Skeletal muscle satellite cell (primary cell): ENCODE measurements around the gene BSND.

Experiments
- H3K27me3 ChIP-seq: 2 replicates; pipeline ENCODE4 v1.7.0; 2013; ENCODE audit warnings: low read length; ENCODE audit not compliant: control insufficient read depth, insufficient read depth
- H3K36me3 ChIP-seq: 2 replicates; pipeline ENCODE4 v1.7.0; 2013; ENCODE audit warnings: mild to moderate bottlenecking, control low read depth, low read length; ENCODE audit not compliant: insufficient read depth
- H3K4me1 ChIP-seq: 2 replicates; pipeline ENCODE4 v1.7.0; 2013; ENCODE audit warnings: low read length; ENCODE audit not compliant: control insufficient read depth, insufficient read depth
- H3K4me2 ChIP-seq: 2 replicates; pipeline ENCODE4 v1.7.0; 2013; ENCODE audit warnings: mild to moderate bottlenecking, low read length
- H3K4me3 ChIP-seq: 2 replicates; pipeline ENCODE4 v1.7.0; 2013; ENCODE audit warnings: low read length
- H3K9ac ChIP-seq: 2 replicates; pipeline ENCODE4 v1.7.0; 2013; ENCODE audit warnings: mild to moderate bottlenecking, low read depth, low read length, moderate library complexity
- H3K9me3 ChIP-seq: replicated peaks from 2 replicates; pipeline ENCODE4 v1.7.0; 2013; ENCODE audit warnings: mild to moderate bottlenecking, control low read depth, low read length

Gene BSND

DNA sequence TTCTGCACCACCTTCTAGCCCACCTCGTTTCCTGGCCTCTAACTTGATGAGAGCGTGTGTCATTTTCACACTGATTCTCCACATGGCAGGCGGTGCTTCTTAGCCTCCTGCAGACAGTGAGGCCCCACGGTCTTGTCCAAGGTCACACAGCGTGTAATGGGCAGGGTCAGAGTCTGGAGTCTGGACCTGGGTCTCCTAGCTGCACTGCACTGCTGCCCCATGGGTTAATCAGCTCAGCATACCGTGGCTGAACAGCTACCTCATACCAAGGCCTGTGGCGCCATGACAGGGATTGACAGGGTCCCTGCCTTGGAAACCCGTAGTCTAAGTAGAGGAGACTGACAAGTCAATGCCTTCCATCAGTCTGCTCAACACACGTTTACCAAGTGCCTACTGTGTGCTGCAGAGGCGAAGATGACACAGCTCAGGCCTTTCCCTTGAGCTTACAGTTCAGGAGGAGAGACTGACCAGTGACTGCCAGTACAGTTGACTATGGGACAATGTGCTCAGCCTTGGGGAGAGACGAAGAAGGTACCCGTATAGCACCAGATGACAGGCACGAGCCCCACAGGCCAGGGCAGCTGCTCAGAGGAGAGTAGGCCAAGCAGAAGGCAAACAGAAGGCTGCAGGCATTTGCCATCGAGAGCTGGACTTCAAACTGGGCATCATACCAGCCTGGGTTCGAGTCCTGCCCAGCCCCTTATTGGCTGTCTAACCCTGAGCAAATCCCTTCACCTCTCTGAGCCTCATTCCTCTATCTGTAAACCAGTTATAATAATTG, 46.1 kb downstream of the BSND start:
- H3K4me2 ChIP-seq = no peak overlapping the region
- peaks cover 59% of the 10 kb centered on the region for H3K27me3 ChIP-seq
- no peaks in the 10 kb centered on the region for H3K9me3 ChIP-seq
- no peak overlapping the region for H3K9ac ChIP-seq
- H3K4me3 ChIP-seq = no peak overlapping the region
- H3K36me3 ChIP-seq = no peaks in the 10 kb centered on the region
- peaks cover 2% of the 10 kb centered on the region for H3K4me1 ChIP-seq

DNA sequence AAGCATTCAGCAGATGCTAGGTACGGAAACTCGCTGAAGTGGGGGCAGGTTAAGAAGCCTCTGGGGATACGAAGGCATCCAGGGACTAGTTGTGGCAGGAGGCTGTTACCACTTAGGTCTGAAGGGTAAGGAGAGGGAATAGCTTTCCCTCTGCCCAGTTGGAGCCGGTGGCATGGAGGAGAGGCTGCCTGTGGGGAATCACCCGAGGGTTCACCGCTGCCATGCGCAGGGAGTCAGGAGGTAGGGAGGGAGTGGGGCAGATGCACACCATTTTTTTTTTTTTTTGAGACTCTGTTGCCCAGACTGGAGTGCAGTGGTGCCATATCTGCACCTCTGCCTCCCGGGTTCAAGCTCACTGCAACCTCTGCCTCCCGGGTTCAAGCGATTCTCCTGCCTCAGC, 46.7 kb downstream of the BSND start:
- peaks cover 56% of the 10 kb centered on the region for H3K27me3 ChIP-seq

DNA sequence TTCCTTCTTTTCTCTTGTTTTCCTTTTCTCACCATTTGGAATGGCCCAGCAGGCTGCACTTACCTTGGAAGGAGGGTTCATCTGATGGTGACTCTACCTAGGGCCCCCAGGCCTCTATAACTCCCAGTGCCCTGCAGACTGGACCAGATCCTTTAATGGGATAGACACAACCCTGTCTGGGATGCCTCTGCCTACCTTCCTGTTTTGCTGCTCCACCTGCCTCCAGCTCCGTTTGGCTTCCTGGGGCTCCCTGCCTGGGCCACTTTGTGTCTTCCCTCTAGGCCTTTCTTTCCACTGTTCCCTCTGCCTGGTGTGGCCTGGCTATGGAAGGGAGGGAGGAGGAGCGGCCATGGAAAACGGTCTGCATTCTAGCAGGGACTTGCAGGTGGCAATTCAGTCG, 48.1 kb downstream of the BSND start:
- no peak overlapping the region for H3K4me3 ChIP-seq
- no peak overlapping the region for H3K9ac ChIP-seq
- peaks cover 49% of the 10 kb centered on the region for H3K27me3 ChIP-seq
- no peaks in the 10 kb centered on the region for H3K36me3 ChIP-seq
- no peaks in the 10 kb centered on the region for H3K4me1 ChIP-seq
- H3K4me2 ChIP-seq = no peak overlapping the region
- no peaks in the 10 kb centered on the region for H3K9me3 ChIP-seq

More for the DNA sequence above, 46.7 kb downstream of the BSND start:
- Histone ChIP-seq H3K4me2 (no peak overlapping the region), H3K36me3 (no peaks in the 10 kb centered on the region), H3K9ac (no peak overlapping the region), H3K9me3 (no peaks in the 10 kb centered on the region), H3K4me3 (no peak overlapping the region), H3K4me1 (no peaks in the 10 kb centered on the region)

DNA sequence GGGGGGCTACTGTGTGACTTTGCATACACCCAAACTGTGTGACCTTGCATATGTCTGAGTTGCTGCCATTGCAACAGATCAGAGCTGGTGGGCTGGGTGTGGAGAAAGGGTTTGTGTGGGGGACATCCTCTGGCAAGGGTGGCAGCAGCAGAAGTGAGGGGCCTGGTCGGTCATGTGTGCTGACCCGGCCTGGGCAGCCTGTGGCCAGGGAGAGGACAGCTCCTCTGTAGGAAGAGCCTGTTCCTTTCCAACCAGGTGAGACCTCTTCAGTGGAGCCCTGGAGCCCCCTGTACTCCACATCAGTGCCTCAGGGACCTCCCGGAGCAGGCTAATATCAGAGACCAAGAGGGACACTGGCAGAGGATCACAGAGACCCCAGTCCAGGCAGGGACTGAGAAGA, 48.9 kb downstream of the BSND start:
- H3K4me1 ChIP-seq = no peaks in the 10 kb centered on the region

DNA sequence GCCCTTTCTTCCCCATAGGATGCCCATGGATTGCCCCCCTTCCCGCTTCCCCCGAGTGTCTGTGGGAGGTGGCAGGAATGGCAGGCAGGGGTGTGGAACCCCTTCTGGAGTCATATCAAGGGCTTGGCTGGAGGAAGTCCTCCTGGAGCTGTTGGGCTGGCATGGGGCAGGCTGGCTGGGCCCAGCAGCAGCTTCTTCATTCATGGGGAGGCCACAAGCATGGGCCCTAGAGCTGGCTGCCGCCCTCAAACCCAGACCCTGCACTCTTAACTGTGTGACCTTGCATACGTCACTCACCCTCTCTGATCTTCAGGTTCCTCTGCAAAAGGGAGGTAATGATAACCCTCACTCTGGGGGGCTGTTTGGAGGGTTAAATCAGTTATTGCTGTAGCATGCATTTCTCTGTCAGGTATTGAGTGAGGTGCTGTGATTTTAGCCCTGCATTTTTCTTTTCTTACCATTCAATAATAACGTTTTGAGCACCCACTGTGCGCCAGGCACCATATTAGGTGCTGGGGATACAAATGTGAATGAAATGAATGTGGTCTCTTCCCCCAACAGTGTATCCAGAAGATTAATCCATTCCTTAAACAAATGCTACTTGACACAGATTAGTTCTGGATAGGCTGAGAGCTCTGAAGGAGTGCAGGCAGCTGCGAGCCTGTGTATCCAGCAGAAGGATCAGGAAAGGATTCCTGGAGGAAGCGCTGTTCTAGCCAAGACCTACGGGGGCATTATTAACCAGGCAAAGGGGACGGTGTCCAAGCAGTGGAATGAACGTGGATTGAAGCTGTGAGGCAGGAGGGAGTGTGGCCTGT, 49.9 kb downstream of the BSND start:
- no peaks in the 10 kb centered on the region for H3K36me3 ChIP-seq
- H3K9ac ChIP-seq = no peak overlapping the region
- H3K4me1 ChIP-seq = no peaks in the 10 kb centered on the region
- H3K4me2 ChIP-seq = no peak overlapping the region
- H3K9me3 ChIP-seq = no peaks in the 10 kb centered on the region
- no peak overlapping the region for H3K4me3 ChIP-seq
- peaks cover 35% of the 10 kb centered on the region for H3K27me3 ChIP-seq

More for the DNA sequence above, 48.9 kb downstream of the BSND start:
- Histone ChIP-seq H3K9ac (no peak overlapping the region), H3K36me3 (no peaks in the 10 kb centered on the region), H3K9me3 (no peaks in the 10 kb centered on the region), H3K27me3 (peaks cover 41% of the 10 kb centered on the region), H3K4me2 (no peak overlapping the region), H3K4me3 (no peak overlapping the region)

DNA sequence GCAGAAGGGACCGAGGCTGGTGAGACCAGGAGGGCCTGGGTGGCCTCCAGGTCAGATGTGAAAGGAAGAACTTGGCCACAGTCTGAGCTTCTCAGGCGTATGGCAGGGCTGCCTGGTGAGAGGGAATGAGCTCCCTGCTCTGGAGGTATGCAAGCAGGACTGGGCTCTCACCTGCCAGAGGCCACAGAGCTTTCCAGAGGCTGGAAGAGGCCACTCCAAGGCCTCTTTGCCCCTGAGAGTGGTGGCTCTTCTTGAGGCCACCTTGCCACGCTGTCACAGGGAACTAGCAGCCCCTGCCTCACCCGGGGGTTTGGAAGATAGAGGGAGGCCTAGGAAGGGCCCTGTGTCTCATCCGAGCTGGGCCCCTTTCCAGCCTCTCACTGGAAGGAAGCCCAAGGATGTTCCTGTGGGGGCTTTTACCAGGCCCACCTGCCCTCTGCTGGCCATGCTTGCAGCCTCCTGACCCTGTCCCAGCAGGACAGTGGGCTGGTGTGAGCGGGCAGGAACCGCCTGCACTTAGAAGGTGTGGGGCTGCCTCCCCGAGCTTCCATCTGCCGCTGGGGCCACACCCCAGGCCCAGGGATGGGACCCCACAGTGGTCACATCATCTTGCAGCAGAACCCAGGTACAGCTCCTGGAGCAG, 50.7 kb downstream of the BSND start:
- Histone ChIP-seq H3K36me3 (no peaks in the 10 kb centered on the region), H3K9ac (no peak overlapping the region), H3K4me2 (no peak overlapping the region), H3K27me3 (peaks cover 35% of the 10 kb centered on the region), H3K4me1 (no peaks in the 10 kb centered on the region), H3K4me3 (no peak overlapping the region), H3K9me3 (no peaks in the 10 kb centered on the region)

DNA sequence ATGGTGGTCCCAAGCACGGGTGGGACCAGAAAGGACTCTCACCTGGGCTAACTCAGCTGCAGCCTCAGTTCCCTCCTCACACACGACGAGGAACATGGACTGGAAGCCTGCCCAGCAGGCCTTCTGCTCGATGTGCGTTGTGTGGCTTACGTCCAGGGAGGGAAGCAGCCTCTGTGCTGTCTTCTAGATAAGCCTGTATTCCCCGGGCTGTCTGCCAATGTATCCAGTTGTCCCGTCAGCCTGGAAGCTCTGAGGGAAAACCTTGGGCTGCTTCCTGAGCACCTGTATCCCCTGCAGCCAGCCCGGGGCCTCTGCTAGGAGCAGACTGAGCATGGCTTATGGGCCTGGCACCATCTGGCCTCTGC, 51.2 kb downstream of the BSND start:
- H3K9ac ChIP-seq = no peak overlapping the region
- no peaks in the 10 kb centered on the region for H3K4me1 ChIP-seq
- no peaks in the 10 kb centered on the region for H3K36me3 ChIP-seq
- H3K27me3 ChIP-seq = peaks cover 34% of the 10 kb centered on the region
- H3K9me3 ChIP-seq = no peaks in the 10 kb centered on the region
- H3K4me3 ChIP-seq = no peak overlapping the region
- H3K4me2 ChIP-seq = no peak overlapping the region

DNA sequence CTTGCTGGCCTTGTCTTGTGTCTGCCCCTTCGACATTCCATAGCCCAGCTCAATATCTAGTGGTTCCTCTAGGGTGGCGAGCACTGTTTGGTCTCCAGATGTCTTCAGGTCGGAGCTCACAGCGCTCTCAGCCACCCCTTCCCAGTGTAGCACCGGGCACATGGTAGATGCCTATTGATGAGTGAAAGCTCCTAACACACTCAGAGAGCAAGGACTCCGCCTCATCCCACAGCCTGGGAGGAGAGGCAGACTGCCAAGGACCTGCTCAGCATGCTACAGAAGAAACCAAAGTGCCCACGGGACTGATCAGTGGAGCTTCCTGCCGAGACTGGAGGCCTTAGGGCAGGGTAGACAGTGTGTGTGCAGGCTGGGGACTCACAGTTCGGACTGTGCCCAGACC, 51.5 kb downstream of the BSND start:
- Histone ChIP-seq H3K9ac (no peak overlapping the region), H3K36me3 (no peaks in the 10 kb centered on the region), H3K4me2 (no peak overlapping the region), H3K27me3 (peaks cover 31% of the 10 kb centered on the region), H3K9me3 (no peaks in the 10 kb centered on the region), H3K4me3 (no peak overlapping the region), H3K4me1 (no peaks in the 10 kb centered on the region)

DNA sequence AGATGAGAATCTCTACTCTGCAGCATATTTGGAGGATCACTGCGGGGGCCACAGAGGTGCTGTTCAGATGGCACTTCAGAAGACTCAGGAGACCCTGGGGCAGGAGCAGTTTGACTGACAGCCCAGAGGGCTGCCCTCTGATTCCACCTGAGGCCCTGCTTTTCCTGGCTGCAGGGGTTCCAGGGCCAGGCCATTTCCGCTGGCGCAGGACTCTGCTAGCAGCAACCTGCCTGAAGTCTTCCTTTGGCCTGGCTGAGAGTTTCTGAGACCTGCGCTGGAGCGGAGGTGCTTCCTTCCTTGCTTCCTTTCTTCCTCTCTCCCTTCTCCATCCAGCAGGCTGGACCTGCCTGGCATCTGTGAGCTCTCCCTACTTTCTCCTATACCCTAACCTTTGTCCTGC, 52.4 kb downstream of the BSND start:
- Histone ChIP-seq H3K36me3 (no peaks in the 10 kb centered on the region), H3K4me1 (no peaks in the 10 kb centered on the region), H3K27me3 (peaks cover 29% of the 10 kb centered on the region), H3K4me2 (no peak overlapping the region), H3K9me3 (no peaks in the 10 kb centered on the region), H3K4me3 (no peak overlapping the region), H3K9ac (no peak overlapping the region)

DNA sequence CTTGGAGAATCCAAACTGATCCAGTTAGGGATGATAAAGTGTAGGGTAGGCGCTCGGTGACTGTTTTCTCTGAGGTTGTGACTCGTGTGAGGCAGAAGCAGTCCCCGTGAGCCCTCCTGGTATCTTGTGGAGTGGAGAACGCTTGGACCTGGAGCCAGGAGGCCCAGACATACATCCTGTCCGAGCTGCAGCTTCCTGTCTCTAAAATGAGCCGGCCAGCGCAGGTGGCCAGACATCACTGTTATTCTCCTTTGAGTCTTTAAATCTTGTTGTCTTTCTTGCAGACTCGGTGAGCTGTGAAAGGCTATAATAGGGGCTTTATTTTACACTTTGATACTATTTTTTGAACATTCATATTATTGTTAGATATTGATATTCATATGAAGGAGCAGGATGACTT, 52.9 kb downstream of the BSND start:
- Histone ChIP-seq H3K27me3 (peaks cover 25% of the 10 kb centered on the region), H3K4me2 (no peak overlapping the region), H3K9ac (no peak overlapping the region), H3K4me1 (no peaks in the 10 kb centered on the region), H3K36me3 (no peaks in the 10 kb centered on the region), H3K9me3 (no peaks in the 10 kb centered on the region), H3K4me3 (no peak overlapping the region)

DNA sequence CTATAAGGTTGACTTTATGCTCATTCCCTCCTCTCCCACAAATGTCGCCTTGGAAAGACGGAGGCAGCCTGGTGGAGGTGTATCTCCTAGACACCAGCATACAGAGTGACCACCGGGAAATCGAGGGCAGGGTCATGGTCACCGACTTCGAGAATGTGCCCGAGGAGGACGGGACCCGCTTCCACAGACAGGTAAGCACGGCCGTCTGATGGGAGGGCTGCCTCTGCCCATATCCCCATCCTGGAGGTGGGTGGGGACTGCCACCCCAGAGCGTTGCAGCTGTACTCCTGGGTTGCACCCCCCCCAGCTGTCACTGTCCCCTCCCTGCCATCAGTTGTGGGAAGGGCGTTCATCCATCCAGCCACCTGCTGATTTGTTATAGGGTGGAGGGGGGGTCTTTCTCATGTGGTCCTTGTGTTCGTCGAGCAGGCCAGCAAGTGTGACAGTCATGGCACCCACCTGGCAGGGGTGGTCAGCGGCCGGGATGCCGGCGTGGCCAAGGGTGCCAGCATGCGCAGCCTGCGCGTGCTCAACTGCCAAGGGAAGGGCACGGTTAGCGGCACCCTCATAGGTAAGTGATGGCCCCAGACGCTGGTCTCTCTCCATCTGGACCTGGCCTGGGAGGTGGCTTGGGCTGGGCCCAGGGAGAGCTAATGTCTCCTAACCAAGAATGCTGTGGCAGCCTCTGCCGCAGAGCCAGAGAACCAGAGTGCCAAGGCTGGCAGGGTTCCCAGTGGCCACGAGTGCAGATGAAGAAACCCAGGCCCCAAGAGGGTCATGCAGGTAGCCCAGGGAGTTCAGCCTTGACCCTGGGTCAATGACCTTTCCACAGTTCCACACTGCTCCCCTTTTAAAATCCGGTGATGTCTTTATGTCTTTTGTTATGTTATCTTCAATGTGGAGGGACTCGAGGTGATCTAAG, 53.7 kb downstream of the BSND start:
- no peak overlapping the region for H3K4me3 ChIP-seq
- H3K4me2 ChIP-seq = no peak overlapping the region
- H3K27me3 ChIP-seq = peaks cover 19% of the 10 kb centered on the region
- no peaks in the 10 kb centered on the region for H3K9me3 ChIP-seq
- no peaks in the 10 kb centered on the region for H3K4me1 ChIP-seq
- no peak overlapping the region for H3K9ac ChIP-seq
- no peaks in the 10 kb centered on the region for H3K36me3 ChIP-seq
